Measurements from ENCODE around the gene RBM15.

DNA sequence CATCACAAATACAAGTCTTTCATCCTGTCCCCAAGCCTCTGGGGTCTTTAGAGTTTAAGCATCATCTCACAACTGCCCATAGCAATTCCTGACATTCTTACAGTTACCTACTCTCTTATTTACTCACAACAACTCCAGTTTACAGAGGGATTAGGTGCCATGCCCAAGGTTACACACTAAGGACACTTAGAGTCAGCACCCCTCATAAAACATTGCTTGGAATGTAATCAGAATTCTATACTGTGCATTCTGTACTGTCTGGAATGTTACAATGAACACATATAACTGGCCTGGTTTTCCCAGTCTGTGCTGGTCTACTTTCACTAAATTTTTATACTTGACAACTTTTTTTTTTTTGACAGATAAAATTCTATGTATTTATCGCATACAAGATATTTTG, 14.5 kb upstream of the RBM15 start:
- TF ChIP-seq YY1 (IDR thresholded peaks at IDR 0.05; ENCODE audit: insufficient read depth, insufficient read length) (no peak), SUZ12 (IDR thresholded peaks at IDR 0.05; ENCODE audit: extremely low read depth, insufficient read depth, insufficient read length) (no peak), ZNF274 (IDR thresholded peaks at IDR 0.05; ENCODE audit: low read depth, low read length) (no peak)
